ENCODE measurements around the gene FSTL4.

FSTL4 gene

DNA sequence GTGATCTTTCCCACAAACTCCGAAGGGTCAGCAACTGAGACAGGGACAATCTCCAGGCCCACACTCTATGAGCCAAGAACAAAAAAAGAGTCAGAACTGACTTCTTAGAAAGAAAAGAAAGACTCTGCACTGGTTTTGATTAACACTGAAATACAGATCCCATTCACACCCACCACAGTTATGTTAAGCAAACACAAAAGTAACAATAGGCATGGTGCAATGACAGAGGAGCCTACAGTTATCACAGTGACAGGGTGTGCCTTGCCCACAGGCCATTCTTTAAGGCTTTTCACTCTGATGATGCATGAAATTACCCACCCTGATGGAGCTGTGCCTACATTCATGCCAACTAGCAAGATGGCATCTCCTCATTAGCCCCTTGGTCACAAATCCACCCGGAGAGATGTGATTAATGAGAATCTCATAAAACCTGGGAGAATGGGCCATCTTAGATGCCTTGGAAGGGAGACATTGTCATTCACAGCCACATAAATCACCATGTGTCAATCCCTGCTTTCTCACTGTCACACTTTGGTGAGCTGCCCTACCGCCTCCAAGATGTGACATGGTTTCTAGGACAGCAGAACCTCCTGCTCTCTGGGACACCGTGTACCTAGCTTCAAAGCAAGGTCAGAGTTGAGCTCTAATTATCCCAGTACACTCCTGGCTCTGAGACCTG, 27.6 kb upstream of the FSTL4 start:
- no peak for DNase-seq (ENCODE audit: low read depth, low spot score)
- POLR2A ChIA-PET = no interaction called here
- TF ChIP-seq, protein P1, sequence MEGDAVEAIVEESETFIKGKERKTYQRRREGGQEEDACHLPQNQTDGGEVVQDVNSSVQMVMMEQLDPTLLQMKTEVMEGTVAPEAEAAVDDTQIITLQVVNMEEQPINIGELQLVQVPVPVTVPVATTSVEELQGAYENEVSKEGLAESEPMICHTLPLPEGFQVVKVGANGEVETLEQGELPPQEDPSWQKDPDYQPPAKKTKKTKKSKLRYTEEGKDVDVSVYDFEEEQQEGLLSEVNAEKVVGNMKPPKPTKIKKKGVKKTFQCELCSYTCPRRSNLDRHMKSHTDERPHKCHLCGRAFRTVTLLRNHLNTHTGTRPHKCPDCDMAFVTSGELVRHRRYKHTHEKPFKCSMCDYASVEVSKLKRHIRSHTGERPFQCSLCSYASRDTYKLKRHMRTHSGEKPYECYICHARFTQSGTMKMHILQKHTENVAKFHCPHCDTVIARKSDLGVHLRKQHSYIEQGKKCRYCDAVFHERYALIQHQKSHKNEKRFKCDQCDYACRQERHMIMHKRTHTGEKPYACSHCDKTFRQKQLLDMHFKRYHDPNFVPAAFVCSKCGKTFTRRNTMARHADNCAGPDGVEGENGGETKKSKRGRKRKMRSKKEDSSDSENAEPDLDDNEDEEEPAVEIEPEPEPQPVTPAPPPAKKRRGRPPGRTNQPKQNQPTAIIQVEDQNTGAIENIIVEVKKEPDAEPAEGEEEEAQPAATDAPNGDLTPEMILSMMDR (IDR thresholded peaks at IDR 0.05; ENCODE audit: insufficient read depth, low read length, missing control alignments) = no peak
- no peak overlapping the region for H3K4me3 ChIP-seq (ENCODE audit: low read depth, low read length)
- CTCF ChIA-PET = no interaction called here

DNA sequence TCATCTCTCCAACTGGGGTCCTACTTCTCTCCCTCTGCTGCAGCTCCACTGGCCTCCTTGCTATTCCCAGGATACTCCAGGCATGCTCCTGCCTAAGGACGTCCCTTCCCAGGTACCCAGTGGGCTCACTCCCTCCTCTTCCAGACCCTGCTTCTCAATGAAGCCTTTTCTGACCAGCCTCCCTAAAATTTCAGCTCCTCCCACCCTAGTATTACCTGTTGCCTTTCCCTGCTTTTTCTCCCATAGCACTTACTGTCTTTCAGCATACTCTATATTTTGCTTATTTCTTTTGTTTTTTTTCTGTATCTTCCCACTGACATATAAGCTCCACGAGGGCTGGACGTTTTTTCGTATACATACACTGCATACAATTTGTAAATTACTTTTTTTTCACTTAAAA, 26.1 kb upstream of the FSTL4 start:
- no peak for DNase-seq (ENCODE audit: low read depth, low spot score)
- TF ChIP-seq, protein P1 (IDR thresholded peaks at IDR 0.05; ENCODE audit: insufficient read depth, low read length, missing control alignments) = no peak
- CTCF ChIA-PET = no interaction called here
- POLR2A ChIA-PET = no interaction called here
- H3K4me3 ChIP-seq (ENCODE audit: low read depth, low read length) = no peak overlapping the region

DNA sequence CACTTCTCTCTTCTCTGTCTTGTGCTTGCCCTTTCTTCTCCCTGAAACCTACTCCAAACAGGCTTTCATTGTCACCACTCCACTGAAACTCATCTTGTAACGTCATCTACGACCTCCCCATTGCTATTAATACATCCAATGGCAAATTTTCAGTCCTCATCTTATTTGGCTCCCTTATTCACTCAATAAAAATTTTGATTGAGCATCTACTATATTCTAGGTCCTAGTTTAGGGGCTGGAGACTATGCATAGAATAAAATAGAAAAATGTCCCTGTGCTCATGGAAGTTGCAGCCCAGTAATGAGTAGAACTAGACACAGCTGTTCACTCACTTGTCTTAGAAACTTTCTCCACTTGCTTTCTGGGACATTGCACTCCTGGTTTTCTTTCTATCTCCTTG, 24.9 kb upstream of the FSTL4 start:
- ChIA-PET CTCF (no interaction called here), POLR2A (no interaction called here)
- TF ChIP-seq, protein P1 (IDR thresholded peaks at IDR 0.05; ENCODE audit: insufficient read depth, low read length, missing control alignments) = no peak

DNA sequence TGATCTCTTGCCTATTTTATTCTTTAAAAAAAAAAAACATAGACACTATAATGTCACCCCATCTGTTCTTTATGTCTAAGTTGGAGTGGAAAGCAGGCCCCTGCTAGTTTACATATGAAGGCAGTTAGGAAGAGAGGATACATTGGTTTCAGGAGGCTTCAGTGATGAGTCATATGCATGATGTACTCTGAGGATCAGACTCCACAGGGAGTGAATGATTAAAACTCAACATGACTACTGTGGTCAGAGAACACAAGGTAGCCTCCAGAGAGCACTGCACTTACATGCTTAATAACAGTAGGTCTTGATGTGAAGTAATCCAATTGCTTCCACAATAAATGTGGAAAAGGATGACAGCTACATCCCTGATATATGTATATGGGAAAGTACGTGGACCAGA, 22.7 kb upstream of the FSTL4 start:
- no peak overlapping the region for H3K4me3 ChIP-seq (ENCODE audit: low read depth, low read length)
- POLR2A ChIA-PET = no interaction called here
- TF ChIP-seq, protein P1 (IDR thresholded peaks at IDR 0.05; ENCODE audit: insufficient read depth, low read length, missing control alignments) = no peak
- CTCF ChIA-PET = no interaction called here
- DNase-seq (ENCODE audit: low read depth, low spot score) = no peak

More for the DNA sequence above, 24.9 kb upstream of the FSTL4 start:
- no peak overlapping the region for H3K4me3 ChIP-seq (ENCODE audit: low read depth, low read length)
- no peak for DNase-seq (ENCODE audit: low read depth, low spot score)

DNA sequence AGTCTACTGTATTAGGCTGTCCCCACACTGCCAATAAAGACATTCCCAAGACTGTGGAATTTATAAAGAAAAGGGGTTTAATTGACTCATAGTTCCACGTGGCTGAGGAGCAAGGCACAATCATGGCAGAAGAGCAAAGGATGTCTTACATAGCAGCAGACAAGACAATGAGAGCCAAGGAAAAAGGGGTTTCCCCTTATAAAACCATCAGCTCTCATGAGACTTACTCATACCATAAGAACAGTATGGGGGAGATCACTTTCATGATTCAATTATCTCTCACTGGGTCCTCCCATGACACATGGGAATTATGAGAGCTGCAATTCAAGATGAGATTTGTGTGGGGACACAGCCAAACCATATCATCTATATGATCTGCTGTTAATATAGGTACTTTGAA, 14.8 kb upstream of the FSTL4 start:
- DNase-seq (ENCODE audit: low read depth, low spot score) = no peak
- TF ChIP-seq, protein P1 (IDR thresholded peaks at IDR 0.05; ENCODE audit: insufficient read depth, low read length, missing control alignments) = no peak
- no peak overlapping the region for H3K4me3 ChIP-seq (ENCODE audit: low read depth, low read length)
- ChIA-PET CTCF (no interaction called here), POLR2A (no interaction called here)

DNA sequence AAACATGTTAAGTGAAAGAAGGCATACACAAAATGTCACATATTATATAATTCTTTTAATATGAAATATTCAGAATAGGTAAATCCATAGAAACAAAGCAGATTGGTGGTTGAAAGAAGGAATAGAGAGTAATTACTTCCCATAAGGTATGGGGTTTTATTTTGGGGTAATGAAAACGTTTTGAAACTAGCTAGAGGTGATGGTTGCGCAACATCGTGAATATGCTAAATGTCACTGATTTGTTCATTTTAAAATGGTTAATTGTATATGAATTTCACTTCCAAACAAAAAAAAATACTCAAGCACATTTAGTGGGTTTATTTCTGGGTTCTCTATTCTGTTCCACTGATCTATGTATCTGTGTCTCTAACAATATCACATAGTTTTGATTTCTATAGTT, 12.0 kb upstream of the FSTL4 start:
- TF ChIP-seq, protein P1 (IDR thresholded peaks at IDR 0.05; ENCODE audit: insufficient read depth, low read length, missing control alignments) = no peak
- ChIA-PET POLR2A (no interaction called here), CTCF (no interaction called here)
- H3K4me3 ChIP-seq (ENCODE audit: low read depth, low read length) = no peak overlapping the region
- no peak for DNase-seq (ENCODE audit: low read depth, low spot score)
